CD4-positive, alpha-beta T cell treated with Interleukin-15 for 1 hour (primary cell): ENCODE data around the gene SKI.
"Not testable (repeated sequence)": the region's sequence is repeated elsewhere in the genome, so short reads cannot be mapped to it uniquely, and the experiment has no call there.

ENCODE experiments used
- DNase-seq: peaks from one replicate; pipeline ENCODE4 v3.0.0-alpha.2; 2020

SKI gene

GRCh38 chr1:2313651-2314261, 85.6 kb downstream of the SKI start:
- DNase-seq, result no peak

DNA sequence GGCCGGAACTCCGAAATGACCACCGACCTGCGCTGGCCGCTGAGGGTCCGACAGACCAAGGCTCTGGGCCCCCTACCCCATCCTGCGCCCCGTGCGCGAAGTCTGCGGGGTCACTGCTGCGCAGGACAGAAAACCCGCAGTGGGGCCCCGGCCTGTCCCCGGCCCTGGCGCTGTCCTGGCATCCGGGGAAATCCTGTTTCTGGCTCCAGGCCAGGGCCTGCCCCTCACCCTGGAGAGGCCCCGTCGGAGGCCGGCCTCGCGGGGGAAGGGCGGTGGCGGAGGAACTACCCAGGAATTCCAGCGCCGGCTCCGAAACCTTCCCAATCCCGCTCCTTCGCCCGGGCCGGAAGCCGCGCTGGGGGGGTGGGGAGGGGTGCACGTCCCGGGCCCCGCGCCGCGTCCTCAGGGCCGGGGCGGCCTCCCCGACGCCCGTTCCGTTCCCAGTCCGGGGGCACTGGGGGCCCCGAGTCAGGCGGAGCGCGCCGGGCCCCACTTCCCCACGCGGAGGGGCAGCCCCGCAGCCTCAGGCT, 86.2 kb downstream of the SKI start:
- peak; percentile 31 for DNase-seq

DNA sequence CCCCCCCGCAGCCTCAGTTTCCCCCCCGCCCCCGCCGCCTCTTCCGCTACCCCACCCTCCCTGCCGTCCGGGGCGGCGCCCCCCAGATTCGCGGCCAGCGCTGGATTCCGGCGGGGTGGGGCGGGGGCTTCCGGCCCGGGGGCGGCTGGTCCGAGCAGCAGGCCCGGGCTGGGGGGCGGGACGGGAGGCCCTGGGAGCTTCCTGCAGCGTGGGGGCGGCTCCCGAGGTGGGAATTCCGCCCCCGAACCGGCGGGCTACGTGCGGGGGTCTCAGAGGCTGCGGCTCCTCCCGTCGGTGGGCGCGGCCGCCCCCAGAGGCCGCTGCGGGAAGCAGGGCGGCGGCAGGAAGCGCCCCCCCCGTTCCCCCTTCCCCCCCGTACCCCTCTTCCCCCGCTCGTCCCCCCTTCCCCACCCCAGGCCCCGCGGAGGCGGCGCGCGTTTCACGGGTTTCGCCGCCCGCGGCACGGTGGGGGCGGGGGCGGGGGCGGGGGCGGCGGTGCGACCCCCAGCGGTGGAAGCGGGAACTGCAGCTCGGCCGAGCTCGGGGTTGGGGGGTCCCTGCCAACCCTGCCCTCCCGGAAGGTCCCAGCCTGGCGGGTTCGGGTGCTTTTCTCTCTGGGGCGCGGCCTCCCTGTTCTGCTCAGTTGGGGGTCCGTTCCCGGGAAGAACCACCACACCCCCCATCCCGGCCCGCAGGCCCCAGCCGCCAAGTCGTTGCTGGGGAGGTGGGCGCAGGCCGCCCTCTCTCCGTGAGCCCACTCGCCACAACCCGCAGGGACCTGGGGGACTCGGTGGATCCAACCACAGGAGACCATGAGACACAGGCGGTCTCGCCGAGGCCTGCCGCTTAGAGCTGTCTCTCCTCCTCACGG, 86.9 kb downstream of the SKI start:
- DNase-seq, result peak; percentile 78

- DNase-seq, result no peak
Observed at GRCh38 chr1:2315674-2316450, 87.7 kb downstream of the SKI start.

GRCh38 chr1:2316451-2316961, 88.4 kb downstream of the SKI start:
- DNase-seq, result no peak

GRCh38 chr1:2317230-2318065, 89.3 kb downstream of the SKI start:
- no peak for DNase-seq

- DNase-seq, result no peak
Observed at GRCh38 chr1:2318314-2319278, 90.5 kb downstream of the SKI start.

- no peak for DNase-seq
Observed at GRCh38 chr1:2319291-2319690, 91.2 kb downstream of the SKI start.

GRCh38 chr1:2320006-2320405, 91.9 kb downstream of the SKI start:
- no peak for DNase-seq

GRCh38 chr1:2320760-2321667, 92.9 kb downstream of the SKI start:
- DNase-seq, result no peak

DNA sequence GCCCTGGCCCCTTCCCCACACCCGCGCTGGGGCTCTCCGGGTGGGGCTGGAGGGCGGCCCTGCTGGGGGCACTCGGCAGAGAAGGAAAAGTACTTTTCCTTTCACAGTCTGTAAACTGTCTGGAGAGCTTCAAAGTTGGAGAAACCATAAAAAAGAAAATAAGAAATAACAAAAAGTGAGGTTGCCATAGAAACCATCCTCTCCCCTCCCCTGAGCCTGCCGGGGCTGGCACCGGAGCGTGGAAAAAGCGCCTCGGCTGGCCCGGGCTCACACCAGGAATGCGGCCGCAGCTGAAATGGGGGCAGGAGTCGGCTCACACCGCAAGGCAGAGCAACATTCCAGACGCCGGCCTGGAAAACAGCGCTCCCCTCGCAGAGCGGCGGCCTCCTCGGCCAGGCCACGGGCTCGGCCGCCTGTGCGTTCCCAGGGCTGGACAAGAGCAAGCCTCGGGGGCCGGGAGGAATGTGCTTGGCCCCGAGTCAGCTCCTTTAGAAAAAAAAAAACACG, 94.0 kb downstream of the SKI start:
- no peak for DNase-seq

DNA sequence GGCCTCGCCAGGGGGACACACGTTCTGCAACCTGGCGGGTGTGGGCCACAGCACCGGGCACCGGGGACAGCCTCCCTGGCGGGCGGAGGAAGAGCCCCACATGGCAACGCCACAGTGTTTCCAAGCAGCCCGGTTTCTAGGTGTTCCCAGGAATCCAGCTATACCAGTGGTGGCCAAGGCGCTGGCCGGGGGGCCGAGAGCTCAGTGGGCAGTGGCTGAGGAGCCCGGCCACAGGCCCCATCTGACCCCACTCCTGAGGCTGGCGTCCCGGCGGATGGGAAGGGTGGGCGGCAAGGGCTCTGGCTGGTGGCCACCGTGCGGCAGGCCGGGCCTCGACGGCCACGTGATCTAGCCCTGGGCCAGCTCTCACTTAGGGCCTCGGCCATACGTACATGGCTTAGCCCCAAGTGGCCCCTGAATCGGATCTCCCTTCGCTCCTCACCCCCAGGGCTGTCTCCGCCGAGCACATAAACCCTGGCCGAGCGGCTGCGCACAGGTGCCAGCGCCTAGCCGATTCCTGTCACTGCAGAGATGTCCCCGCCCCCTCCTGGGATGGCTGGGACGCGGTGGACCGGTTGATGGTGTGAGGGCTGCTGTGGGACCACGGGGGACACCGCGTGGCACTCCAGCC, 94.6 kb downstream of the SKI start:
- no peak for DNase-seq

DNA sequence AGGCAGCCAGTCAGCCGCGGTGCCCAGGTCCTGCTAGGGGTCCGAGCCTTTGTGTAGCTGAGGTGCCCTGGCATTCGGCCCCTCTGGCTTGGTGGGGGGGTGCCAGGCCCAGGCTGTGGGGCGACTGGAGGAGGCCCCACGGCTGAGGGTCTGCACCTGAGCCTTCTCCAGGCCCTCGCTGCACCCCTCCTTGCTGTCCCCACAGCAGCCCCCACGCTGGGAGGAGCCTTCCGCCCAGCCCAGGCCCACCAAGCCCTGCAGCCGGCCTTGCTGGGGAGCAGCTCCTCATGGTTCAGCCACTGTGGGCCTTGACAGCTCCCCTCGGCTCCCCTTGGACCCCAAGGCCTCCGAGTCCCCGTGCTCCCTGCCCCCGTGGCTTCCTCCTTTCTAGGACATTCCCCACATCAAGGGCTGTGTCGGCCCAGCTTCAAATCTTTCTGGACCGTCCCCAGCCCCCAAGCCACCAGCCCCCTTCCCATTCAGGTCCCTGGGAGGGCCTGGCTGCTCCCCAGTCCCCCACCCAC, 95.4 kb downstream of the SKI start:
- DNase-seq, result no peak

DNA sequence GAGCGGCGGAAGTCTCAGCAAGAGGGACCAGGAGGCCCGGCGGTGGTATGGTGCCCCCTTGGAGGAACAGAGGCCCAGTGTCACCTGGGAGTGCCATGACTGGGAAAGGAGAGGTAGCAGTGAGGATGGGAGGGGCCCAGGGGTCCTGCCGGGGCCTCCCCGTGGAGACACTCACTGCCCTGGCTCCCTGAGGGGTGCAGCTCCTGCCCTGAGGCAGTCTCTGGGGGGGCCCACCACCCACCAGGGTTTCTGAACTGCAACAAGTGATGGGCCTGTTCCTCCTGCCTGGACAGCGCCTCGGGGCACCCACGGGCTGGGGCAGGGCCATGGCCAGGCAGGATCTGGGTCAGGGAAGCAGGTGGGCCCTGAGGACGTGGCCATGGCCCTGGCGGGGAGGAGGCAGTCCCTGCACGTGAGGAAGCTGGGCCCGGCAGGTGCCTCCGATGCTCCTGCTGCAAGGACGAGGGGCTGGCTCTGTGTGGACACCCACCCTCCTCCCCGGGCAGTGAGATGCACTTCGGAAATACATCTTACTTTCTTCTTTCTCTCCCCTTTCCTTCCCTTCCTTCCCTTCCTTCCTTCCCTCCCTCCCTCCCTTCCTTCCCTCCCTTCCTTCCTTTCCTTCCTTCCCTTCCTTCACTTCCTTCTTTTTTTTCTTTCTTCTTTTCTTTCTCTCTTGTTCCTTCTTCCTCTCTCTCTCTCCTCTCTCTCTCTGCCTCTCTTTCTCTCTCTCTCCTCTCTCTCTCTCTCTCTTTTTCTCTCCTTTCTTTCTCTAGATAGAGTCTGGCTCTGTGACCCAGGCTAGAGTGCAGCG, 96.6 kb downstream of the SKI start:
- no peak for DNase-seq

DNA sequence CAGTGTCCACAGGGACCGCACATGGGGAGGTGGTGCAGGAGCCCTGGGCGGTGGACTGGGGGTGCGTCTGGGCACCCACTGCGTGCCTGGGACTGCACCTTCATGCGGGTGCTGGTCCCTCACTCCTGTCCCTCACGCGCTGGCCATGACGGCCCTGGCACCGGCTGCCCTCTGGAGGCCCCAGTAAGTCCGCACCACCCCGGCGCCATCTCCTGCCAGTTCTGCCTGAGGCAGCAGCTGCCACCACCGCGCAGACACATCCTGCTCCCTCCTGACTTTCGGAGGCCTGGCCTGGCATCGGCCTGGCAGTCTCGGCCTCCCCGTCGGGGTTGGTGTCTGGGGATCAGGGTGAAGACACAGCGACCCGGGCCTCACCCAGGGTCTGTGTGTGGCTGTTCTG, 98.4 kb downstream of the SKI start:
- no peak for DNase-seq

- DNase-seq, result not testable (repeated sequence)
Observed at GRCh38 chr1:2327162-2327561, 99.0 kb downstream of the SKI start.

GRCh38 chr1:2327841-2328240, 99.7 kb downstream of the SKI start:
- DNase-seq, result no peak
